Breast epithelium (tissue), 4 donors: ENCODE measurements around the gene YIPF1. TPM values are rescaled to one million over a fixed set of nuclear protein-coding genes. Genes with fewer than 3 reads are reported as not detected.

Experiments
- DNase-seq, 2 donors: peaks; one replicate each; pipeline ENCODE4 v3.0.0-alpha.2; 2019; ENCODE audit warnings: low spot score in 2 of 2
- H3K27ac ChIP-seq, 2 donors: fragments of 200-600 bp; sonication (generic) in 1 of 2; one replicate each; pipeline ENCODE4 v1.5.1; 2016 to 2019; ENCODE audit warnings: mild to moderate bottlenecking in 1 of 2
- H3K27me3 ChIP-seq, 2 donors: fragments of 200-600 bp; sonication (generic) in 1 of 2; one replicate each; pipeline versions ENCODE4 v1.5.1 to v1.6.0; 2017 to 2019; ENCODE audit warnings: control low read depth in 1 of 2, mild to moderate bottlenecking in 1 of 2
- H3K36me3 ChIP-seq: fragments of 200-600 bp; one replicate; pipeline ENCODE4 v1.5.1; 2019
- H3K4me1 ChIP-seq, 2 donors: fragments of 200-600 bp; sonication (generic); one replicate each; pipeline ENCODE4 v1.5.1; 2016 to 2019; ENCODE audit warnings: control low read depth in 1 of 2
- H3K4me3 ChIP-seq, 3 donors: fragments of 200-600 bp; sonication (generic); 1 replicate in 2 of 3; 2 replicates in 1 of 3; pipeline ENCODE4 v1.5.1; 2016 to 2019; ENCODE audit warnings: mild to moderate bottlenecking in 3 of 3, moderate library complexity in 2 of 3
- H3K9me3 ChIP-seq, 2 donors: fragments of 200-600 bp; sonication (generic) in 1 of 2; one replicate each; pipeline ENCODE4 v1.5.1; 2016 to 2019; ENCODE audit warnings: control low read depth in 1 of 2
- CTCF ChIP-seq, 3 donors: fragments of 450-650 bp; IDR thresholded peaks; one replicate each; pipeline ENCODE4 v1.5.1; 2016 to 2017; ENCODE audit warnings: antibody characterized with exemption in 3 of 3, mild to moderate bottlenecking in 3 of 3, moderate library complexity in 3 of 3
- POLR2A ChIP-seq: fragments of 450-650 bp; IDR thresholded peaks from one replicate; pipeline ENCODE4 v1.6.1; 2016; ENCODE audit warnings: antibody characterized with exemption, mild to moderate bottlenecking, moderate library complexity
- POLR2AphosphoS5 ChIP-seq, 3 donors: sonication (generic); formaldehyde crosslinking; IDR thresholded peaks; one replicate each; pipeline ENCODE4 v1.6.1; 2017; ENCODE audit warnings: antibody characterized with exemption in 3 of 3
- intact Hi-C: fragments of 100-400 bp; cut with DNase I; formaldehyde crosslinking; loops from one replicate; pipeline ENCODE4 v1.15.1; 2023; ENCODE audit warnings: low total_unique reads
- total RNA-seq, 3 donors: library from RNA; depleted of rRNA; stranded (reverse); fragments of >200 nt; gene quantifications; one replicate each; pipeline ENCODE4 v1.1.0, GENCODE V29; 2016

The YIPF1 gene
- total RNA-seq, 3 donors from 2014 or later, result 21.3 to 43.6 (median 40.7) TPM

- Histone ChIP-seq H3K4me3 (no peak overlapping the region), H3K4me1 (no peaks in the 10 kb centered on the region), H3K36me3 (no peaks in the 10 kb centered on the region), H3K27ac (no peak overlapping the region), H3K9me3 (no peaks in the 10 kb centered on the region), H3K27me3 (no peaks in the 10 kb centered on the region)
- TF ChIP-seq POLR2AphosphoS5 (IDR thresholded peaks at IDR 0.05) (no peak), POLR2A (no peak), CTCF (IDR thresholded peaks at IDR 0.05) (no peak)
- intact Hi-C loops, result no loop called here
- DNase-seq, result no peak
These were observed 81.7 kb downstream of the YIPF1 start for GRCh38 chr1:53807916-53808315.

GRCh38 chr1:53804791-53805505 lies 84.6 kb downstream of the YIPF1 start:
- intact Hi-C loops, result loop anchor here (5.0 kb wide), 1 partner anchor 182 kb away; no protein-coding TSS in a partner anchor
- Histone ChIP-seq H3K4me3 (no peak overlapping the region), H3K27me3 (no peaks in the 10 kb centered on the region), H3K4me1 (no peaks in the 10 kb centered on the region), H3K36me3 (no peaks in the 10 kb centered on the region), H3K27ac (no peak overlapping the region), H3K9me3 (no peaks in the 10 kb centered on the region)
- no peak for DNase-seq
- TF ChIP-seq POLR2AphosphoS5 (IDR thresholded peaks at IDR 0.05) (no peak), POLR2A (no peak), CTCF (IDR thresholded peaks at IDR 0.05) (no peak)

- Histone ChIP-seq H3K9me3 (no peaks in the 10 kb centered on the region), H3K4me3 (no peak overlapping the region), H3K27me3 (no peaks in the 10 kb centered on the region), H3K36me3 (no peaks in the 10 kb centered on the region), H3K4me1 (no peaks in the 10 kb centered on the region), H3K27ac (no peak overlapping the region)
- intact Hi-C loops, result loop anchor here (5.0 kb wide), 1 partner anchor 183 kb away; no protein-coding TSS in a partner anchor
- TF ChIP-seq CTCF (IDR thresholded peaks at IDR 0.05), result no peak
- TF ChIP-seq POLR2A, result no peak
- TF ChIP-seq POLR2AphosphoS5 (IDR thresholded peaks at IDR 0.05), result no peak
- no peak for DNase-seq
These were observed 85.4 kb downstream of the YIPF1 start for GRCh38 chr1:53804181-53804580.

Other genes starting within 250 kb of the YIPF1 start
- 1 to 10 TPM in 1 of 3 donors, under 1 TPM in 2; 0.16 to 2.0 (median 0.59) TPM for gene GLIS1, start 150.6 kb downstream of the YIPF1 start, total RNA-seq
- 10 to 100 TPM; 10.9 to 18.4 (median 12.8) TPM for gene NDC1, start 51.5 kb downstream of the YIPF1 start, total RNA-seq
- 1 to 10 TPM in 1 of 3 donors, under 1 TPM in 1, not detected in 1; 0.59 to 8.2 TPM for gene DIO1, start 4.4 kb upstream of the YIPF1 start, total RNA-seq
- gene IFT25, start 55.9 kb upstream of the YIPF1 start, total RNA-seq, result 10 to 100 TPM; 20.8 to 27.7 (median 23.3) TPM
- gene LRRC42, start 56.6 kb upstream of the YIPF1 start, total RNA-seq, result 10 to 100 TPM; 11.2 to 20.0 (median 17.7) TPM
- gene LDLRAD1, start 128.4 kb upstream of the YIPF1 start, total RNA-seq, result not detected
- 100 to 1,000 TPM; 348 to 498 (median 388) TPM for gene TMEM59, start 163.4 kb upstream of the YIPF1 start, total RNA-seq
- 1 to 10 TPM; 4.3 to 6.1 (median 5.9) TPM for gene TCEANC2, start 163.8 kb upstream of the YIPF1 start, total RNA-seq